ENCODE results near the gene GCSH. TPM values are rescaled to one million over a fixed set of nuclear protein-coding genes. Genes with fewer than 3 reads are reported as not detected.
A peak's percentile ranks its signal among the peaks of the same experiment; 100 is the strongest.
"Not testable (repeated sequence)": the region's sequence is repeated elsewhere in the genome, so short reads cannot be mapped to it uniquely, and the experiment has no call there.

GCSH gene
- polyA plus RNA-seq (ENCODE audit: insufficient read length in 3 of 3): 100 to 1,000 TPM in 1 of 3 donors, 10 to 100 TPM in 2; 97.4 to 105 (median 99.3) TPM

- peak; percentile 89 to 95 (median 93) for DNase-seq (ENCODE audit: low read depth in 3 of 3, low spot score in 2 of 3)
Measured at GRCh38 chr16:81095953-81096714, at the start of gene GCSH. TSS of gene GCSH (minus strand) at chr16:81096395. CDS start at chr16:81096278, 117 bp downstream.

- DNase-seq (ENCODE audit: low read depth in 3 of 3, low spot score in 2 of 3): no peak
Measured at GRCh38 chr16:81143921-81144471, 47.8 kb upstream of the GCSH start.

- no peak for DNase-seq (ENCODE audit: low read depth in 3 of 3, low spot score in 2 of 3)
Measured at GRCh38 chr16:81142864-81143263, 46.7 kb upstream of the GCSH start.

- DNase-seq (ENCODE audit: low read depth in 3 of 3, low spot score in 2 of 3): no peak
Measured at GRCh38 chr16:81140930-81141780, 45.0 kb upstream of the GCSH start.

GRCh38 chr16:81138831-81139557, 42.8 kb upstream of the GCSH start:
- no peak for DNase-seq (ENCODE audit: low read depth in 3 of 3, low spot score in 2 of 3)

- DNase-seq (ENCODE audit: low read depth in 3 of 3, low spot score in 2 of 3): no peak
Measured at GRCh38 chr16:81137754-81138153, 41.6 kb upstream of the GCSH start.

GRCh38 chr16:81136390-81137335, 40.5 kb upstream of the GCSH start:
- DNase-seq (ENCODE audit: low read depth in 3 of 3, low spot score in 2 of 3): peak; percentile 6 to 37 (median 18)

GRCh38 chr16:81130126-81130525, 33.9 kb upstream of the GCSH start:
- DNase-seq (ENCODE audit: low read depth in 3 of 3, low spot score in 2 of 3): no peak

- DNase-seq (ENCODE audit: low read depth in 3 of 3, low spot score in 2 of 3): no peak
Measured at GRCh38 chr16:81128726-81129524, 32.7 kb upstream of the GCSH start.

GRCh38 chr16:81127051-81127450, 30.9 kb upstream of the GCSH start:
- DNase-seq (ENCODE audit: low read depth in 3 of 3, low spot score in 2 of 3): no peak

GRCh38 chr16:81123092-81123852, 27.1 kb upstream of the GCSH start:
- no peak for DNase-seq (ENCODE audit: low read depth in 3 of 3, low spot score in 2 of 3)

- no peak for DNase-seq (ENCODE audit: low read depth in 3 of 3, low spot score in 2 of 3)
Measured at GRCh38 chr16:81121474-81121990, 25.3 kb upstream of the GCSH start.

GRCh38 chr16:81117436-81117835, 21.2 kb upstream of the GCSH start:
- DNase-seq (ENCODE audit: low read depth in 3 of 3, low spot score in 2 of 3): no peak

GRCh38 chr16:81116285-81116684, 20.1 kb upstream of the GCSH start:
- DNase-seq (ENCODE audit: low read depth in 3 of 3, low spot score in 2 of 3): no peak

GRCh38 chr16:81112453-81112852, 16.3 kb upstream of the GCSH start:
- DNase-seq (ENCODE audit: low read depth in 3 of 3, low spot score in 2 of 3): no peak

- not testable (repeated sequence) for DNase-seq (ENCODE audit: low read depth in 3 of 3, low spot score in 2 of 3)
Measured at GRCh38 chr16:81109274-81109673, 13.1 kb upstream of the GCSH start.

- DNase-seq (ENCODE audit: low read depth in 3 of 3, low spot score in 2 of 3): no peak
Measured at GRCh38 chr16:81107511-81107910, 11.3 kb upstream of the GCSH start.

Data from right renal cortex interstitium (tissue), 3 donors.